GM19238 (cell line): ENCODE data around the gene MLLT6.

Experiments used
- DNase-seq: peaks from one replicate; pipeline ENCODE4 v3.0.0; 2011; ENCODE audit warnings: low spot score; ENCODE audit not compliant: insufficient read length

Gene MLLT6

DNA sequence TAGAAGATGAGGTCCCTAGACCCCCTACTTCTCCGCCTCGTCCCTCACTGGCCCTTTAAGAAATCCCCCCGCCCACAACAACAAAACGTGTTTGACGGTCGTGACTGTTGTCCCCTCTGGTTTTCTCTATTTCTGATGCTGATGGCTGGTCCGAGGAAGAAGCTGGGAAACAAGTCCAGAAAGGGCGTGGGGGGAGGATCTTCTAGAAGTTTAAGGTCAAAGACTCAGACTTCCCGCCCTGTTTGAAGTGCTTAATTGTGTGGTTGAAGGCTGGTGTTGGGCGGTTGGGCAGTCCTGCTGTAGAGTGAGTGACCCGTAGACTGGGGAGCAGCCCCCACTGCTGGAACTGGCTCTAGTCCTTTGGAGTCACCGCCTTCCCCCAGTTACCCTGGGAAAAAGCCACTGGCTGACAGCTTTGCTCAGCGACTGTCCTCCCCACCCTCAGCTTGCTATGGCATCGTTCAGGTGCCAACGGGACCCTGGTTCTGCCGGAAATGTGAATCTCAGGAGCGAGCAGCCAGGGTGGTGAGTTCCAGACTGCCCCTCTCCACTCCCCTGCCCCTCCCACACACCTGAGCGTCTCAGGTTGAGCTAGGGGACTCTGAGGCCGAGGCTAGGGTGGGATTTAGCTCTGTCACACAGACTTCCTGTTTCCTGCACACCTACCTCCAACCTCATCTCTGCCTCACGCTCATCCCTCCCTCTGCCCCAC, 1.6 kb downstream of the MLLT6 start:
- DNase-seq = no peak

- DNase-seq = no peak
Observed at GRCh38 chr17:38707678-38708351, 2.7 kb downstream of the MLLT6 start.

GRCh38 chr17:38709104-38709820, 4.2 kb downstream of the MLLT6 start:
- no peak for DNase-seq

- no peak for DNase-seq
Observed at GRCh38 chr17:38709864-38710603, 5.0 kb downstream of the MLLT6 start.

DNA sequence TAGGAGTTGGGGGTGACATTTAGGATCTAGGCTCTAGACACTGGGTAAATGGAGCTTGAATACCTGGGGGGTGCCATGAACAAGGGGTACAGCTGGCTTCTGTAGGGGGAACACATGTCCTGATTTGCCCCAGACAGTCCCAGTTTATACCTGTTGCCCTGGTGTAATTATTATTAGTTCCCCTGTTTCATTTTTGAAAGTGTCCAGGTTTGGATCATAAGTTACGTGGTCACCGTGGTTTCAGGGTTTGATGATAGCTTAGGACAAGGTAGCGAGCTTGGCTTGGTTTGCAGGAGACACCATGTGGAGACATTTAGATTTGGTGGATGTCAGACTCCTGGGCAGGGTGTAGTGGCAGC, 5.5 kb downstream of the MLLT6 start:
- no peak for DNase-seq

DNA sequence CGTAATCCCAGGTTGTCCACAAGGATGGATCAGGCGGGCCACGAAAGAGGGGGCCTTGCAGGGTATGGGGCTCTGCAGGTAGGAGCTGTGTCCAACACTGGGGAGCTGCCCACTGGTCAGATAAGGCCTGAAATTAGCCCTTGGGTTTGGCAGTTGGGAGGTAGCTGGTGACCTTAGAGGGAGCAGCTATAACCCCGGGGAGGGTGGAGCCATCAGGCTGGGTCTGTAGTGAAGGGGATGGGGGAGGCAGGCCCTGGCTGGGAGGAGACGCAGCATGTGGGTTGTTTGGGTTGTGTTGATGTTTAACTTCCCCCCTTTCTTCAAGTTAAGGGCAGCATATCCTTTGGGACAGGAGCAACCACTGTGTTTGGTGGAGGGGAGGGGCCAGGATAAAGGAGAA, 5.9 kb downstream of the MLLT6 start:
- no peak for DNase-seq

GRCh38 chr17:38711792-38712571, 6.9 kb downstream of the MLLT6 start:
- DNase-seq = no peak

GRCh38 chr17:38712593-38712992, 7.5 kb downstream of the MLLT6 start:
- DNase-seq = no peak

- no peak for DNase-seq
Observed at GRCh38 chr17:38713456-38714075, 8.5 kb downstream of the MLLT6 start.

GRCh38 chr17:38715216-38715943, 10.3 kb downstream of the MLLT6 start:
- no peak for DNase-seq

DNA sequence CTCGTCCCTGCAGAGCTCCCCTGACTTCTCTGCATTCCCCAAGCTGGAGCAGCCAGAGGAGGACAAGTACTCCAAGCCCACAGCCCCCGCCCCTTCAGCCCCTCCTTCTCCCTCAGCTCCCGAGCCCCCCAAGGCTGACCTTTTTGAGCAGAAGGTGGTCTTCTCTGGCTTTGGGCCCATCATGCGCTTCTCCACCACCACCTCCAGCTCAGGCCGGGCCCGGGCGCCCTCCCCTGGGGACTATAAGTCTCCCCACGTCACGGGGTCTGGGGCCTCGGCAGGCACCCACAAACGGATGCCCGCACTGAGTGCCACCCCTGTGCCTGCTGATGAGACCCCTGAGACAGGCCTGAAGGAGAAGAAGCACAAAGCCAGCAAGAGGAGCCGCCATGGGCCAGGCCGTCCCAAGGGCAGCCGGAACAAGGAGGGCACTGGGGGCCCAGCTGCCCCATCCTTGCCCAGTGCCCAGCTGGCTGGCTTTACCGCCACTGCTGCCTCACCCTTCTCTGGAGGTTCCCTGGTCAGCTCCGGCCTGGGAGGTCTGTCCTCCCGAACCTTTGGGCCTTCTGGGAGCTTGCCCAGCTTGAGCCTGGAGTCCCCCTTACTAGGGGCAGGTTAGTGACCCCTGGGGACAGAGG, 11.4 kb downstream of the MLLT6 start:
- DNase-seq = no peak

DNA sequence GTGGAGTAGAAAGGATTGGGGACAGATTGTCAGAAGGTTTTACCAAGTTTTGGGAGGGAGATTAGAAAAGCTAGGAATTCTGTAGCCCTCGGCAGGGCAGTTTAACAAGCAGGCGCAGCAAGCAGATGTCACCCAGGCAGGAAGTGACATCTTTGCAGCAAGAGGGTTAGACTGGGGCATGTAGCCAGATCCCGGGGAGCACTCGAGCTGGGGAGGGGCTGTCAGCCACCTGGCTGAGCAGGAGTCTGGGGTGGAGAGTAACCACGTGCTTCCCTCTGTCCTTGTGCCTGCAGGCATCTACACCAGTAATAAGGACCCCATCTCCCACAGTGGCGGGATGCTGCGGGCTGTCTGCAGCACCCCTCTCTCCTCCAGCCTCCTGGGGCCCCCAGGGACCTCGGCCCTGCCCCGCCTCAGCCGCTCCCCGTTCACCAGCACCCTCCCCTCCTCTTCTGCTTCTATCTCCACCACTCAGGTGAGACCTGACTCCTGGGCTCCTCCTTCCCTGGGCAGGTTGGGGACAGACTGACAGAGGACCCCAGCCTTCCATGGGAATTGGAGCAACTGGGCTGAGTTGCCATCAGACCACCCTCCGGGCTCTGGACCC, 12.2 kb downstream of the MLLT6 start:
- no peak for DNase-seq

GRCh38 chr17:38719289-38719942, 14.3 kb downstream of the MLLT6 start:
- DNase-seq = no peak

GRCh38 chr17:38719943-38720641, 15.0 kb downstream of the MLLT6 start:
- no peak for DNase-seq

DNA sequence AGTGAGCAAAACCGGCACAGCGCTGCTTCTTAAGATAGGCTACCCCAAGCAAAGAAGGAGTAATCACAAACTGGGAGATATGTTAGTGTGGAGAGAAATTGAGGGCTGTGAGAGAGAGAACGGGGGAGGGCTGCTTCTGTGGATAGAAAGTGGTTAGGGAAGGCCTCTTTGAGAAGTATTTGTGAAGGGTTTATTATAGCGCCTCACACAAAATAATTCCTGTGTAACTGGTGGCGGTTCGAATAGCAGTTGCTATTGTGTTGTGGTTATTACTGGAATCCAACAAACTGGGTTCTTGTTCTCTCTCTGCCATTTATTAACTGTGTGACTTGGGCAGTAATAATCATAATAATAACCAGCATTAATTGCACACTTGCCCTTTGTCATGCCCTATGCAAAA, 15.9 kb downstream of the MLLT6 start:
- DNase-seq = no peak

DNA sequence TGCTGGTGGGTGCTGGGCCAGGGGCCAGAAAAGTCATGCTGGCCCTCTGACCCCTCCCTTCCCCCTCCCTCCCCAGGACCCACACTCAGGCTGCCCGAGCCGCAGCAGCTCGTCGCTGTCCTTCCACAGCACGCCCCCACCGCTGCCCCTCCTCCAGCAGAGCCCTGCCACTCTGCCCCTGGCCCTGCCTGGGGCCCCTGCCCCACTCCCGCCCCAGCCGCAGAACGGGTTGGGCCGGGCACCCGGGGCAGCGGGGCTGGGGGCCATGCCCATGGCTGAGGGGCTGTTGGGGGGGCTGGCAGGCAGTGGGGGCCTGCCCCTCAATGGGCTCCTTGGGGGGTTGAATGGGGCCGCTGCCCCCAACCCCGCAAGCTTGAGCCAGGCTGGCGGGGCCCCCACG, 16.7 kb downstream of the MLLT6 start:
- no peak for DNase-seq

DNA sequence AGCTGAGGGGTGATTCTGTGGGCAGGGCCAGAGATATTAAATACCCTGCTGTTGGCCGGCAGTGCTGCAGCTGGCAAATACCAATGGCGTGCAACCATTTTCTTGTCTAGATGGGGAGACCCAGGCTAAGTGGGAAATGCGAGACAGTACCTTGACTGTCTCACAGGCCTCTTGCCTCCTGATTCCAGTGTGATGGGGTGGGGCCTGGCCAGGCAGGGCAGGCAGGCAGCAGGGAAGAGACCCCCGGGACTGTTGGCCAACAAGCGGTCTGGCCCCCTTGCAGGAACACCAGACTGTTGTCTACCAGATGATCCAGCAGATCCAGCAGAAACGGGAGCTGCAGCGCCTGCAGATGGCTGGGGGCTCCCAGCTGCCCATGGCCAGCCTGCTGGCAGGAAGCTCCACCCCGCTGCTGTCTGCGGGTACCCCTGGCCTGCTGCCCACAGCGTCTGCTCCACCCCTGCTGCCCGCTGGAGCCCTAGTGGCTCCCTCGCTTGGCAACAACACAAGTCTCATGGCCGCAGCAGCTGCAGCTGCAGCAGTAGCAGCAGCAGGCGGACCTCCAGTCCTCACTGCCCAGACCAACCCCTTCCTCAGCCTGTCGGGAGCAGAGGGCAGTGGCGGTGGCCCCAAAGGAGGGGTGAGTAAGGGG, 19.4 kb downstream of the MLLT6 start:
- no peak for DNase-seq
